ENCODE results near the gene TRIM42.

The TRIM42 gene

GRCh38 chr3:140709751-140710150 is 31.9 kb downstream of the TRIM42 start:
- no peaks in the 10 kb centered on the region for H3K4me1 ChIP-seq (ENCODE audit: insufficient read depth, low read length, poor library complexity, severe bottlenecking)
- no peaks in the 10 kb centered on the region for H3K9me2 ChIP-seq (replicated peaks; ENCODE audit: low read depth, low read length)
- no peak overlapping the region for H3K4me3 ChIP-seq (ENCODE audit: low read length, poor library complexity, severe bottlenecking)
- no peaks in the 10 kb centered on the region for H4K20me1 ChIP-seq (ENCODE audit: insufficient read depth, low read length, poor library complexity, severe bottlenecking)
- H3K27me3 ChIP-seq (ENCODE audit: insufficient read depth, low read length, poor library complexity, severe bottlenecking), result no peaks in the 10 kb centered on the region
- no peaks in the 10 kb centered on the region for H3F3A ChIP-seq (ENCODE audit: low read depth)
- H3K36me3 ChIP-seq (ENCODE audit: insufficient read depth, low read length), result no peaks in the 10 kb centered on the region
- no peaks in the 10 kb centered on the region; the same call in 1 of the 2 replicates for H3K9me3 ChIP-seq (ENCODE audit: insufficient read depth, low read depth, low read length)
- no peak overlapping the region for H3K4me2 ChIP-seq (ENCODE audit: low read depth, low read length, poor library complexity, severe bottlenecking)
- no peaks in the 10 kb centered on the region for H3K79me2 ChIP-seq (ENCODE audit: insufficient read depth, low read length)
- H2AFZ ChIP-seq (ENCODE audit: low read length), result no peak overlapping the region
- H3K9ac ChIP-seq (ENCODE audit: low read depth, low read length, poor library complexity, severe bottlenecking), result no peak overlapping the region
- TF ChIP-seq EZH2phosphoT487 (IDR thresholded peaks at IDR 0.05; ENCODE audit: borderline replicate concordance) (no peak), CTCF (conservative IDR thresholded peaks at IDR 0.05; ENCODE audit: low read length) (no peak)

- H3K4me2 ChIP-seq (ENCODE audit: low read depth, low read length, poor library complexity, severe bottlenecking), result no peak overlapping the region
- H3K27me3 ChIP-seq (ENCODE audit: insufficient read depth, low read length, poor library complexity, severe bottlenecking), result no peaks in the 10 kb centered on the region
- H3K9me3 ChIP-seq (ENCODE audit: insufficient read depth, low read depth, low read length), result no peaks in the 10 kb centered on the region; the same call in 1 of the 2 replicates
- no peaks in the 10 kb centered on the region for H3K4me1 ChIP-seq (ENCODE audit: insufficient read depth, low read length, poor library complexity, severe bottlenecking)
- H3K9ac ChIP-seq (ENCODE audit: low read depth, low read length, poor library complexity, severe bottlenecking), result no peak overlapping the region
- H3K79me2 ChIP-seq (ENCODE audit: insufficient read depth, low read length), result no peaks in the 10 kb centered on the region
- no peaks in the 10 kb centered on the region for H4K20me1 ChIP-seq (ENCODE audit: insufficient read depth, low read length, poor library complexity, severe bottlenecking)
- no peak overlapping the region for H2AFZ ChIP-seq (ENCODE audit: low read length)
- TF ChIP-seq CTCF (conservative IDR thresholded peaks at IDR 0.05; ENCODE audit: low read length) (no peak), EZH2phosphoT487 (IDR thresholded peaks at IDR 0.05; ENCODE audit: borderline replicate concordance) (no peak)
- H3K36me3 ChIP-seq (ENCODE audit: insufficient read depth, low read length), result no peaks in the 10 kb centered on the region
- H3K9me2 ChIP-seq (replicated peaks; ENCODE audit: low read depth, low read length), result no peaks in the 10 kb centered on the region
- no peaks in the 10 kb centered on the region for H3F3A ChIP-seq (ENCODE audit: low read depth)
- no peak overlapping the region for H3K4me3 ChIP-seq (ENCODE audit: low read length, poor library complexity, severe bottlenecking)
Measured at GRCh38 chr3:140710711-140711389, 33.0 kb downstream of the TRIM42 start.

GRCh38 chr3:140711390-140712035 is 33.6 kb downstream of the TRIM42 start:
- Histone ChIP-seq H3K4me3 (ENCODE audit: low read length, poor library complexity, severe bottlenecking) (no peak overlapping the region), H3K36me3 (ENCODE audit: insufficient read depth, low read length) (no peaks in the 10 kb centered on the region), H3K4me1 (ENCODE audit: insufficient read depth, low read length, poor library complexity, severe bottlenecking) (no peaks in the 10 kb centered on the region), H3K9me3 (ENCODE audit: insufficient read depth, low read depth, low read length) (no peaks in the 10 kb centered on the region; the same call in 1 of the 2 replicates), H2AFZ (ENCODE audit: low read length) (no peak overlapping the region), H3K9me2 (replicated peaks; ENCODE audit: low read depth, low read length) (no peaks in the 10 kb centered on the region), H3K9ac (ENCODE audit: low read depth, low read length, poor library complexity, severe bottlenecking) (no peak overlapping the region), H3F3A (ENCODE audit: low read depth) (no peaks in the 10 kb centered on the region), H4K20me1 (ENCODE audit: insufficient read depth, low read length, poor library complexity, severe bottlenecking) (no peaks in the 10 kb centered on the region), H3K4me2 (ENCODE audit: low read depth, low read length, poor library complexity, severe bottlenecking) (no peak overlapping the region), H3K27me3 (ENCODE audit: insufficient read depth, low read length, poor library complexity, severe bottlenecking) (no peaks in the 10 kb centered on the region), H3K79me2 (ENCODE audit: insufficient read depth, low read length) (no peaks in the 10 kb centered on the region)
- TF ChIP-seq CTCF (conservative IDR thresholded peaks at IDR 0.05; ENCODE audit: low read length) (no peak), EZH2phosphoT487 (IDR thresholded peaks at IDR 0.05; ENCODE audit: borderline replicate concordance) (no peak)

Data from Loucy (cell line).